ENCODE data around the gene EXOC6.

EXOC6 gene

GRCh38 chr10:92868557-92868956, 20.2 kb downstream of the EXOC6 start:
- TF ChIP-seq REST (IDR thresholded peaks at IDR 0.05; ENCODE audit: insufficient replicate concordance, low read depth), result no peak
- TF ChIP-seq POLR2AphosphoS5 (IDR thresholded peaks at IDR 0.05; ENCODE audit: low read depth), result no peak
- no peak for TF ChIP-seq CTCF (IDR thresholded peaks at IDR 0.05; ENCODE audit: insufficient read depth, low read length)
- TF ChIP-seq SPI1 (IDR thresholded peaks at IDR 0.05; ENCODE audit: borderline replicate concordance, low read depth), result no peak
- no peak for TF ChIP-seq GABPA (IDR thresholded peaks at IDR 0.05; ENCODE audit: low read depth)

GRCh38 chr10:92873029-92873428, 24.7 kb downstream of the EXOC6 start:
- no peak for DNase-seq (ENCODE audit: low read depth in 1 of 2, low spot score in 1 of 2)
- H3K4me3 ChIP-seq (replicated peaks; ENCODE audit: insufficient read depth, low read length), result no peak overlapping the region
- H3K27me3 ChIP-seq (ENCODE audit: insufficient read depth, poor library complexity, severe bottlenecking), result no peaks in the 10 kb centered on the region
- H3K27ac ChIP-seq (replicated peaks), result no peak overlapping the region
- peak; percentile 24; the same call in 1 of the 2 replicates for TF ChIP-seq SPI1 (IDR thresholded peaks at IDR 0.05; ENCODE audit: borderline replicate concordance, low read depth)
- TF ChIP-seq REST (IDR thresholded peaks at IDR 0.05; ENCODE audit: insufficient replicate concordance, low read depth), result no peak

More at GRCh38 chr10:92868557-92868956, 20.2 kb downstream of the EXOC6 start:
- Histone ChIP-seq H3K27me3 (ENCODE audit: insufficient read depth, poor library complexity, severe bottlenecking) (no peaks in the 10 kb centered on the region), H3K27ac (replicated peaks) (no peak overlapping the region), H3K4me3 (replicated peaks; ENCODE audit: insufficient read depth, low read length) (no peak overlapping the region)
- no peak for DNase-seq (ENCODE audit: low read depth in 1 of 2, low spot score in 1 of 2)

- no peak overlapping the region for H3K4me3 ChIP-seq (replicated peaks; ENCODE audit: insufficient read depth, low read length)
- DNase-seq (ENCODE audit: low read depth in 1 of 2, low spot score in 1 of 2), result no peak
- no peak for TF ChIP-seq GABPA (IDR thresholded peaks at IDR 0.05; ENCODE audit: low read depth)
- no peak for TF ChIP-seq CTCF (IDR thresholded peaks at IDR 0.05; ENCODE audit: insufficient read depth, low read length)
- TF ChIP-seq POLR2AphosphoS5 (IDR thresholded peaks at IDR 0.05; ENCODE audit: low read depth), result no peak
- TF ChIP-seq SPI1 (IDR thresholded peaks at IDR 0.05; ENCODE audit: borderline replicate concordance, low read depth), result no peak
- TF ChIP-seq REST (IDR thresholded peaks at IDR 0.05; ENCODE audit: insufficient replicate concordance, low read depth), result no peak
- H3K27ac ChIP-seq (replicated peaks), result no peak overlapping the region
- H3K27me3 ChIP-seq (ENCODE audit: insufficient read depth, poor library complexity, severe bottlenecking), result no peaks in the 10 kb centered on the region
Measured at GRCh38 chr10:92876509-92877036, 28.3 kb downstream of the EXOC6 start.

Measured in HL-60 (cell line).